IMR-90 (cell line): Measurements from ENCODE around the gene PIAS4. TPM values are rescaled to one million over a fixed set of nuclear protein-coding genes. Genes with fewer than 3 reads are reported as not detected.

Experiments used
- ATAC-seq: fragments of 200-7000 bp; cut with Tn5 transposase; 2 replicates; pipeline ENCODE4 v1.9.1; 2020; ENCODE audit warnings: low read depth, mild to moderate bottlenecking, moderate library complexity
- BruUV-seq: library from RNA; stranded (reverse); fragments of 400-500 nt; replicated peaks from 2 replicates; lab custom pipeline; 2021; lab: Mats Ljungman, UMichigan
- CTCF ChIA-PET: fragments of 300-600 bp; formaldehyde crosslinking; extraction: SDS; loops from one replicate; lab custom pipeline; 2021; ENCODE audit warnings: antibody characterized with exemption; lab: Yijun Ruan, JAX
- POLR2A ChIA-PET: fragments of 300-600 bp; sonication (Branson Sonifier 250); formaldehyde crosslinking; loops from one replicate; lab custom pipeline; 2022; ENCODE audit warnings: antibody characterized with exemption; ENCODE audit not compliant: unreplicated experiment; lab: Charles Lee
- DNase-seq: peaks from one replicate; pipeline ENCODE4 v3.0.0; 2013
- H2AFZ ChIP-seq: replicated peaks from 2 replicates; pipeline ENCODE3; 2013; ENCODE audit warnings: low read length, mild to moderate bottlenecking; ENCODE audit not compliant: poor library complexity
- H2AK5ac ChIP-seq: 2 replicates; pipeline ENCODE4 v1.6.1; 2013; ENCODE audit warnings: low read depth, low read length, inconsistent platforms
- H2AK9ac ChIP-seq: replicated peaks from 2 replicates; pipeline ENCODE3; 2013; ENCODE audit warnings: mild to moderate bottlenecking, low read depth, low read length, moderate library complexity; ENCODE audit not compliant: poor library complexity
- H2BK120ac ChIP-seq: 2 replicates; pipeline ENCODE4 v1.6.1; 2013; ENCODE audit warnings: low read depth, low read length, inconsistent platforms
- H2BK15ac ChIP-seq: 3 replicates; pipeline ENCODE4 v1.6.1; 2013; ENCODE audit warnings: low read depth, low read length, inconsistent platforms
- H2BK20ac ChIP-seq: 2 replicates; pipeline ENCODE4 v1.6.1; 2013; ENCODE audit warnings: low read depth, mild to moderate bottlenecking, inconsistent platforms, low read length, moderate library complexity
- H2BK5ac ChIP-seq: 2 replicates; pipeline ENCODE4 v1.6.1; 2013; ENCODE audit warnings: mild to moderate bottlenecking, low read depth, low read length, inconsistent platforms; ENCODE audit not compliant: poor library complexity, severe bottlenecking
- H3K14ac ChIP-seq: replicated peaks from 2 replicates; pipeline ENCODE4 v1.6.1; 2013; ENCODE audit warnings: low read depth, low read length, inconsistent platforms
- H3K18ac ChIP-seq: 2 replicates; pipeline ENCODE4 v1.6.1; 2013; ENCODE audit warnings: low read depth, low read length, control low read depth
- H3K23ac ChIP-seq: 2 replicates; pipeline ENCODE4 v1.6.1; 2013; ENCODE audit warnings: low read depth, low read length, inconsistent platforms
- H3K27ac ChIP-seq: 2 replicates; pipeline ENCODE4 v1.5.1; 2013; ENCODE audit warnings: mild to moderate bottlenecking, control low read depth, low read length; ENCODE audit not compliant: insufficient read depth
- H3K27me3 ChIP-seq: 2 replicates; pipeline ENCODE4 v1.6.1; 2013; ENCODE audit warnings: low read length; ENCODE audit not compliant: control insufficient read depth, insufficient read depth
- H3K36me3 ChIP-seq: 2 replicates; pipeline ENCODE4 v1.6.1; 2013; ENCODE audit warnings: low read length, mixed read lengths; ENCODE audit not compliant: control insufficient read depth, insufficient read depth
- H3K4ac ChIP-seq: 2 replicates; pipeline ENCODE4 v1.6.1; 2013; ENCODE audit warnings: low read depth, low read length, inconsistent platforms
- H3K4me1 ChIP-seq: 2 replicates; pipeline ENCODE4 v1.6.1; 2013; ENCODE audit warnings: low read length, mixed read lengths; ENCODE audit not compliant: control insufficient read depth, insufficient read depth
- H3K4me2 ChIP-seq: 2 replicates; pipeline ENCODE4 v1.6.1; 2013; ENCODE audit warnings: low read depth, mild to moderate bottlenecking, control low read depth, low read length, moderate library complexity
- H3K4me3 ChIP-seq: 2 replicates; pipeline ENCODE4 v1.5.1; 2013; ENCODE audit warnings: low read depth, mild to moderate bottlenecking, control low read depth, low read length, moderate library complexity; ENCODE audit not compliant: insufficient read depth
- H3K56ac ChIP-seq: 2 replicates; pipeline ENCODE4 v1.6.1; 2013; ENCODE audit warnings: low read length, inconsistent platforms; ENCODE audit not compliant: insufficient read depth; ENCODE audit errors: extremely low read depth
- H3K79me1 ChIP-seq, 2 experiments: 2 replicates each; pipeline ENCODE4 v1.6.1; 2013; ENCODE audit warnings: low read length in 2 of 2, inconsistent platforms in 1 of 2, low read depth in 1 of 2
- H3K9ac ChIP-seq: 2 replicates; pipeline ENCODE4 v1.6.1; 2013; ENCODE audit warnings: low read depth, low read length, control low read depth
- H3K9me1 ChIP-seq: 2 replicates; pipeline ENCODE4 v1.6.1; 2013; ENCODE audit warnings: low read length, inconsistent platforms; ENCODE audit not compliant: insufficient read depth
- H3K9me3 ChIP-seq: 2 replicates; pipeline ENCODE4 v1.6.1; 2013; ENCODE audit warnings: low read length; ENCODE audit not compliant: control insufficient read depth, insufficient read depth
- H4K20me1 ChIP-seq: 2 replicates; pipeline ENCODE4 v1.6.1; 2013; ENCODE audit warnings: low read length, inconsistent platforms; ENCODE audit not compliant: insufficient read depth
- H4K5ac ChIP-seq: 2 replicates; pipeline ENCODE4 v1.6.1; 2013; ENCODE audit warnings: mild to moderate bottlenecking, low read depth, low read length, control low read depth
- H4K8ac ChIP-seq, 2 experiments: 2 replicates each; pipeline ENCODE4 v1.6.1; 2013; ENCODE audit warnings: low read depth in 2 of 2, low read length in 2 of 2, control low read depth in 1 of 2, inconsistent platforms in 1 of 2
- H4K91ac ChIP-seq: 2 replicates; pipeline ENCODE4 v1.6.1; 2013; ENCODE audit warnings: low read depth, low read length, inconsistent platforms; ENCODE audit not compliant: insufficient read depth
- BHLHE40 ChIP-seq: fragments of 150-350 bp; IDR thresholded peaks from 2 replicates; pipeline ENCODE4 v1.6.1; 2016; ENCODE audit warnings: mild to moderate bottlenecking, low read depth, low read length
- CHD1 ChIP-seq: IDR thresholded peaks from 2 replicates; pipeline ENCODE4 v1.6.1; 2012; ENCODE audit warnings: low read depth, low read length, improper control_type of control experiment
- MXI1 ChIP-seq: IDR thresholded peaks from 2 replicates; pipeline ENCODE4 v1.6.1; 2012; ENCODE audit warnings: low read depth, mild to moderate bottlenecking, low read length, moderate library complexity, borderline replicate concordance
- NFE2L2 ChIP-seq: fragments of 150-350 bp; IDR thresholded peaks from 2 replicates; pipeline ENCODE4 v1.6.1; 2016; ENCODE audit warnings: low read depth, mild to moderate bottlenecking, low read length
- POLR2A ChIP-seq: IDR thresholded peaks from 2 replicates; pipeline ENCODE4 v1.6.1; 2012; ENCODE audit warnings: mild to moderate bottlenecking, low read depth, low read length
- RAD21 ChIP-seq: IDR thresholded peaks from 2 replicates; pipeline ENCODE4 v1.6.1; 2012; ENCODE audit warnings: low read length, improper control_type of control experiment
- RFX5 ChIP-seq: IDR thresholded peaks from 2 replicates; pipeline ENCODE4 v1.8.0; 2012; ENCODE audit warnings: low read depth, mild to moderate bottlenecking, low read length, moderate library complexity
- SMC3 ChIP-seq: fragments of 150-350 bp; IDR thresholded peaks from 2 replicates; pipeline ENCODE4 v1.6.1; 2016; ENCODE audit warnings: low read depth, mild to moderate bottlenecking, antibody characterized with exemption, low read length, moderate library complexity
- WGBS, 2 experiments: methylation state at CpG; one replicate each; pipeline versions ENCODE4 v1.1.5 to v1.1.7; 2013; ENCODE audit warnings: missing lambda C conversion rate in 2 of 2; ENCODE audit not compliant: insufficient read length in 1 of 2; ENCODE audit errors: extremely low coverage in 2 of 2; 5-methylcytosine and 5-hydroxymethylcytosine counted together
- dilution Hi-C: fragments of 300-500 bp; cut with HindIII; formaldehyde crosslinking; loops from one replicate; pipeline ENCODE4 v1.14.3; 2018; ENCODE audit warnings: low sequenced_read_pairs; ENCODE audit not compliant: unreplicated experiment
- in situ Hi-C: fragments of 300-500 bp; cut with MboI; formaldehyde crosslinking; loops from 3 replicates; pipeline ENCODE4 v1.14.3; 2019; ENCODE audit warnings: low sequenced_read_pairs, inconsistent platforms, mixed read lengths
- intact Hi-C: fragments of 100-400 bp; cut with micrococcal nuclease; formaldehyde crosslinking; loops from 2 replicates; pipeline ENCODE4 v1.10.0; 2022
- polyA plus RNA-seq, 3 experiments: library from polyadenylated mRNA; depleted of rRNA; stranded (reverse); fragments of >200 nt; gene quantifications; 2 replicates each; pipeline ENCODE4 v1.2.3, GENCODE V29; 2012; ENCODE audit warnings: low replicate concordance in 1 of 3
- total RNA-seq: library from RNA; depleted of rRNA; stranded (reverse); fragments of >200 nt; gene quantifications from 2 replicates; pipeline ENCODE4 v1.2.3, GENCODE V29; 2012
- TF ChIP-seq, protein P1 (sequence below): fragments of 150-350 bp; IDR thresholded peaks from 2 replicates; pipeline ENCODE4 v1.6.1; 2017; ENCODE audit warnings: mild to moderate bottlenecking, antibody characterized with exemption, low read length, low read depth
- TF ChIP-seq, protein P2 (sequence below): conservative IDR thresholded peaks from 2 replicates; pipeline ENCODE4 v1.5.1; 2012; ENCODE audit warnings: mild to moderate bottlenecking, low read depth, low read length, improper control_type of control experiment
- TF ChIP-seq, protein P3 (sequence below): fragments of 150-350 bp; IDR thresholded peaks from 2 replicates; pipeline ENCODE4 v1.6.1; 2016; ENCODE audit warnings: low read depth, mild to moderate bottlenecking, low read length, moderate library complexity, borderline replicate concordance

Gene PIAS4
- total and polyA plus RNA-seq, 2 of the 4 experiments (the other 2 are of a cell fraction) = 12.1 to 13.6 TPM

- TF ChIP-seq, protein P1, sequence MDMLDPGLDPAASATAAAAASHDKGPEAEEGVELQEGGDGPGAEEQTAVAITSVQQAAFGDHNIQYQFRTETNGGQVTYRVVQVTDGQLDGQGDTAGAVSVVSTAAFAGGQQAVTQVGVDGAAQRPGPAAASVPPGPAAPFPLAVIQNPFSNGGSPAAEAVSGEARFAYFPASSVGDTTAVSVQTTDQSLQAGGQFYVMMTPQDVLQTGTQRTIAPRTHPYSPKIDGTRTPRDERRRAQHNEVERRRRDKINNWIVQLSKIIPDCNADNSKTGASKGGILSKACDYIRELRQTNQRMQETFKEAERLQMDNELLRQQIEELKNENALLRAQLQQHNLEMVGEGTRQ = no peak
These were observed 70.5 kb downstream of the PIAS4 start (continued) for GRCh38 chr19:4077800-4078684.

DNA sequence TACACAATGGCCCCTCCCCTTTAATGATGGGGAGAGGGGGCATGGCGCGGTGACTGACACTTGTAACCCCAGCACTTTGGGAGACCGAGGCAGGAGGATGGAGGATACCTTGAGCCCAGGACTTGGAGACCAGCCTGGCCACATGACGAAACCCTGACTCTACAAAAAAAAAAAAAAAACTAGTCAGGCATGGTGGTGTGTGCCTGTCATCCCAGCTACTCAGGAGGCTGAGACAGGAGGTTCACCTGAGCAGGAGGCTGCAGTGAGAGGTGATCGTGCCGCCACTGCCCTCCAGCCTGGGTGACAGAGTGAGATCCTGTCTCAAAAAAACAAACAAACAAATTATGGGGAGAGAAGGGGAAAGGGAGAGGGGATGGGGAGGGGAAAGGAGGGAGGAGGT, 72.9 kb downstream of the PIAS4 start:
- WGBS, 2 experiments = no CpG with 5 or more reads among the region's 6 CpGs
- TF ChIP-seq, protein P2, sequence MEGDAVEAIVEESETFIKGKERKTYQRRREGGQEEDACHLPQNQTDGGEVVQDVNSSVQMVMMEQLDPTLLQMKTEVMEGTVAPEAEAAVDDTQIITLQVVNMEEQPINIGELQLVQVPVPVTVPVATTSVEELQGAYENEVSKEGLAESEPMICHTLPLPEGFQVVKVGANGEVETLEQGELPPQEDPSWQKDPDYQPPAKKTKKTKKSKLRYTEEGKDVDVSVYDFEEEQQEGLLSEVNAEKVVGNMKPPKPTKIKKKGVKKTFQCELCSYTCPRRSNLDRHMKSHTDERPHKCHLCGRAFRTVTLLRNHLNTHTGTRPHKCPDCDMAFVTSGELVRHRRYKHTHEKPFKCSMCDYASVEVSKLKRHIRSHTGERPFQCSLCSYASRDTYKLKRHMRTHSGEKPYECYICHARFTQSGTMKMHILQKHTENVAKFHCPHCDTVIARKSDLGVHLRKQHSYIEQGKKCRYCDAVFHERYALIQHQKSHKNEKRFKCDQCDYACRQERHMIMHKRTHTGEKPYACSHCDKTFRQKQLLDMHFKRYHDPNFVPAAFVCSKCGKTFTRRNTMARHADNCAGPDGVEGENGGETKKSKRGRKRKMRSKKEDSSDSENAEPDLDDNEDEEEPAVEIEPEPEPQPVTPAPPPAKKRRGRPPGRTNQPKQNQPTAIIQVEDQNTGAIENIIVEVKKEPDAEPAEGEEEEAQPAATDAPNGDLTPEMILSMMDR = no peak
- no peak for TF ChIP-seq SMC3
- TF ChIP-seq, protein P3, sequence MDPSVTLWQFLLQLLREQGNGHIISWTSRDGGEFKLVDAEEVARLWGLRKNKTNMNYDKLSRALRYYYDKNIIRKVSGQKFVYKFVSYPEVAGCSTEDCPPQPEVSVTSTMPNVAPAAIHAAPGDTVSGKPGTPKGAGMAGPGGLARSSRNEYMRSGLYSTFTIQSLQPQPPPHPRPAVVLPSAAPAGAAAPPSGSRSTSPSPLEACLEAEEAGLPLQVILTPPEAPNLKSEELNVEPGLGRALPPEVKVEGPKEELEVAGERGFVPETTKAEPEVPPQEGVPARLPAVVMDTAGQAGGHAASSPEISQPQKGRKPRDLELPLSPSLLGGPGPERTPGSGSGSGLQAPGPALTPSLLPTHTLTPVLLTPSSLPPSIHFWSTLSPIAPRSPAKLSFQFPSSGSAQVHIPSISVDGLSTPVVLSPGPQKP = no peak
- no peak for TF ChIP-seq MXI1
- TF ChIP-seq RAD21 = no peak
- TF ChIP-seq NFE2L2 = no peak
- no peak for TF ChIP-seq POLR2A
- TF ChIP-seq, protein P1 = no peak
- no peak for TF ChIP-seq BHLHE40
- no peak for TF ChIP-seq CHD1
- TF ChIP-seq RFX5 = no peak

More for the DNA sequence above, 72.9 kb downstream of the PIAS4 start:
- Histone ChIP-seq H3K4ac (no peak overlapping the region), H4K8ac (no peak overlapping the region), H3K4me2 (no peak overlapping the region), H3K23ac (no peak overlapping the region), H3K14ac (no peak overlapping the region), H4K20me1 (no peaks in the 10 kb centered on the region), H3K36me3 (no peaks in the 10 kb centered on the region), H3K9ac (no peak overlapping the region), H2BK15ac (no peak overlapping the region), H2AK9ac (no peak overlapping the region), H2BK120ac (no peak overlapping the region), H3K56ac (no peak overlapping the region), H2BK5ac (no peak overlapping the region), H3K4me3 (no peak overlapping the region), H2AFZ (no peak overlapping the region), H4K91ac (no peak overlapping the region), H3K18ac (no peak overlapping the region), H2AK5ac (no peak overlapping the region), H3K27me3 (no peaks in the 10 kb centered on the region), H2BK20ac (no peak overlapping the region), H3K9me1 (no peaks in the 10 kb centered on the region; the same call in 1 of the 2 replicates), H4K5ac (no peak overlapping the region), H3K9me3 (no peaks in the 10 kb centered on the region), H3K27ac (no peak overlapping the region), H3K79me1 (no peaks in the 10 kb centered on the region), H3K4me1 (peaks cover 7% of the 10 kb centered on the region)
- ChIA-PET CTCF (no interaction called here), POLR2A (no interaction called here)
- intact Hi-C loops (no loop called here), dilution Hi-C loops (no loop called here), in situ Hi-C loops (no loop called here)
- DNase-seq (no peak), ATAC-seq (no peak)
- BruUV-seq = no TSS peak
